Neural cell (in vitro differentiated cells): ENCODE data around the gene LMO1. TPM values are rescaled to one million over a fixed set of nuclear protein-coding genes. Genes with fewer than 3 reads are reported as not detected.

Experiments used
- H2AFZ ChIP-seq: fragments of 200-600, 300-800 bp; sonication (generic), shearing (Covaris generic); 2 replicates; pipeline ENCODE4 v1.6.0; 2014; ENCODE audit warnings: low read depth, mild to moderate bottlenecking, antibody characterized with exemption, low read length, moderate library complexity
- H3F3A ChIP-seq: fragments of 200-600 bp; shearing (Covaris generic); 2 replicates; pipeline ENCODE4 v1.6.1; 2016; ENCODE audit warnings: mild to moderate bottlenecking, moderate library complexity, mixed read lengths, antibody characterized with exemption, low read length; ENCODE audit not compliant: insufficient read depth, poor library complexity, severe bottlenecking
- H3K27ac ChIP-seq: fragments of 200-600, 300-800 bp; sonication (generic), shearing (Covaris generic); 2 replicates; pipeline ENCODE4 v1.5.1; 2014; ENCODE audit warnings: mild to moderate bottlenecking, low read length, moderate library complexity
- H3K27me3 ChIP-seq: fragments of 300-800, 200-600 bp; sonication (generic), shearing (Covaris generic); 2 replicates; pipeline ENCODE4 v1.6.0; 2014; ENCODE audit warnings: mild to moderate bottlenecking, low read depth, low read length, moderate library complexity; ENCODE audit not compliant: insufficient read depth
- H3K36me3 ChIP-seq: fragments of 300-800, 200-600 bp; sonication (generic), shearing (Covaris generic); 2 replicates; pipeline ENCODE4 v1.5.1; 2014; ENCODE audit warnings: mild to moderate bottlenecking, antibody characterized with exemption, low read length, moderate library complexity; ENCODE audit not compliant: insufficient read depth
- H3K4me2 ChIP-seq: fragments of 300-800, 200-600 bp; sonication (generic), shearing (Covaris generic); 2 replicates; pipeline ENCODE4 v1.6.0; 2014; ENCODE audit warnings: mild to moderate bottlenecking, low read length
- H3K4me3 ChIP-seq: fragments of 300-800, 200-600 bp; sonication (generic), shearing (Covaris generic); 2 replicates; pipeline ENCODE4 v1.5.1; 2014; ENCODE audit warnings: mild to moderate bottlenecking, low read length, moderate library complexity
- H3K79me2 ChIP-seq: fragments of 200-600 bp; shearing (Covaris generic); replicated peaks from 2 replicates; pipeline ENCODE4 v1.6.0; 2014; ENCODE audit warnings: mild to moderate bottlenecking, low read length, moderate library complexity; ENCODE audit not compliant: insufficient read depth
- H3K9ac ChIP-seq: fragments of 300-800, 200-600 bp; sonication (generic), shearing (Covaris generic); 2 replicates; pipeline ENCODE4 v1.6.1; 2016; ENCODE audit warnings: mild to moderate bottlenecking, low read length, mixed read lengths
- H3K9me2 ChIP-seq: fragments of 200-600 bp; shearing (Covaris generic); 2 replicates; pipeline ENCODE4 v1.6.1; 2016; ENCODE audit warnings: mild to moderate bottlenecking, low read length, mixed read lengths; ENCODE audit not compliant: insufficient read depth
- H3K9me3 ChIP-seq: fragments of 200-600, 300-800 bp; sonication (generic), shearing (Covaris generic); 2 replicates; pipeline ENCODE4 v1.6.1; 2016; ENCODE audit warnings: mild to moderate bottlenecking, mixed run types, low read length, moderate library complexity, mixed read lengths
- H4K20me1 ChIP-seq: fragments of 200-600 bp; shearing (Covaris generic); 2 replicates; pipeline ENCODE4 v1.6.1; 2016; ENCODE audit warnings: mild to moderate bottlenecking, mixed run types; ENCODE audit not compliant: insufficient read depth
- EP300 ChIP-seq: fragments of 450-650 bp; conservative IDR thresholded peaks from 2 replicates; pipeline ENCODE4 v1.6.1; 2014; ENCODE audit warnings: antibody characterized with exemption, mild to moderate bottlenecking, moderate library complexity; ENCODE audit not compliant: poor library complexity, severe bottlenecking
- EZH2 ChIP-seq: fragments of 200-600, 300-800 bp; shearing (Covaris generic), sonication (generic); IDR thresholded peaks from 2 replicates; pipeline ENCODE4 v1.6.1; 2014; ENCODE audit warnings: antibody characterized with exemption, low read length, borderline replicate concordance, mild to moderate bottlenecking; ENCODE audit not compliant: insufficient read depth, poor library complexity, severe bottlenecking
- MXI1 ChIP-seq: fragments of 450-650 bp; conservative IDR thresholded peaks from 2 replicates; pipeline ENCODE4 v1.6.1; 2014; ENCODE audit warnings: antibody characterized with exemption, mild to moderate bottlenecking; ENCODE audit not compliant: poor library complexity, severe bottlenecking
- POLR2AphosphoS5 ChIP-seq: IDR thresholded peaks from 2 replicates; pipeline ENCODE4 v1.6.1; 2012
- RAD21 ChIP-seq: fragments of 450-650 bp; conservative IDR thresholded peaks from 2 replicates; pipeline ENCODE4 v1.6.1; 2014; ENCODE audit warnings: antibody characterized with exemption, mild to moderate bottlenecking, moderate library complexity
- REST ChIP-seq: IDR thresholded peaks from 2 replicates; pipeline ENCODE4 v1.6.1; 2012; ENCODE audit warnings: borderline replicate concordance
- SMC3 ChIP-seq: fragments of 450-650 bp; conservative IDR thresholded peaks from 2 replicates; pipeline ENCODE4 v1.6.1; 2014; ENCODE audit warnings: antibody characterized with exemption, mild to moderate bottlenecking, moderate library complexity; ENCODE audit not compliant: poor library complexity
- TAF1 ChIP-seq: IDR thresholded peaks from 2 replicates; pipeline ENCODE4 v1.6.1; 2012; ENCODE audit warnings: low read depth
- polyA plus RNA-seq: library from polyadenylated mRNA; depleted of rRNA; stranded (reverse); fragments of >200 nt; gene quantifications from 2 replicates; pipeline ENCODE4 v1.2.3, GENCODE V29; 2014
- TF ChIP-seq, protein P1 (sequence below): fragments of 450-650 bp; IDR thresholded peaks from 2 replicates; pipeline ENCODE4 v1.5.1; 2014; ENCODE audit warnings: antibody characterized with exemption, mild to moderate bottlenecking, moderate library complexity; ENCODE audit not compliant: poor library complexity, severe bottlenecking

LMO1 gene
- polyA plus RNA-seq, 1 donor from 2014 or later: 4.4 TPM

DNA sequence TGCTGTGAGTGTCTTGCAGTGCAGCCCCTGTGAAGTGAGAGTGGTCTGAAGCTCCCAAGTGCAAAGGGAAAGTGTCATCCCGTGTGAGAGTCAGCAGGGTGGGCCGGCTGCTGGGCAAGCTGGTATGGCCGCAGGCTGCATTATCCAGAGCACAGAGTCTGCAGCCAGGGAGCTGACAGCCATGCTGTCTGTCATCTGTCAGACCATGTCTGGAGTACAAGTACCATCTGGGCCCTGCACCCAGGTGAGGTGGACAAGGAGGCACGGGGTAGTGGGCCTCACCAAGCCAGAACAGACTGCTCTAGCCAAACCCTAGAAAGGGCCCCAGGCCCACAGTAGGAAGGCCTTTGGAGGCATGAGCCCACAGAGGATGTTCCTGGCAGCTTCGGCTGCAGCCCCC, 20.2 kb downstream of the LMO1 start:
- no peak overlapping the region for H3K4me3 ChIP-seq
- H4K20me1 ChIP-seq: no peaks in the 10 kb centered on the region
- no peak overlapping the region for H3K27ac ChIP-seq
- no peak overlapping the region for H3K9ac ChIP-seq
- no peak for TF ChIP-seq RAD21
- no peak for TF ChIP-seq POLR2AphosphoS5
- no peak for TF ChIP-seq TAF1
- TF ChIP-seq EP300: no peak
- TF ChIP-seq EZH2: no peak
- no peak for TF ChIP-seq REST
- no peak for TF ChIP-seq MXI1
- TF ChIP-seq, protein P1, sequence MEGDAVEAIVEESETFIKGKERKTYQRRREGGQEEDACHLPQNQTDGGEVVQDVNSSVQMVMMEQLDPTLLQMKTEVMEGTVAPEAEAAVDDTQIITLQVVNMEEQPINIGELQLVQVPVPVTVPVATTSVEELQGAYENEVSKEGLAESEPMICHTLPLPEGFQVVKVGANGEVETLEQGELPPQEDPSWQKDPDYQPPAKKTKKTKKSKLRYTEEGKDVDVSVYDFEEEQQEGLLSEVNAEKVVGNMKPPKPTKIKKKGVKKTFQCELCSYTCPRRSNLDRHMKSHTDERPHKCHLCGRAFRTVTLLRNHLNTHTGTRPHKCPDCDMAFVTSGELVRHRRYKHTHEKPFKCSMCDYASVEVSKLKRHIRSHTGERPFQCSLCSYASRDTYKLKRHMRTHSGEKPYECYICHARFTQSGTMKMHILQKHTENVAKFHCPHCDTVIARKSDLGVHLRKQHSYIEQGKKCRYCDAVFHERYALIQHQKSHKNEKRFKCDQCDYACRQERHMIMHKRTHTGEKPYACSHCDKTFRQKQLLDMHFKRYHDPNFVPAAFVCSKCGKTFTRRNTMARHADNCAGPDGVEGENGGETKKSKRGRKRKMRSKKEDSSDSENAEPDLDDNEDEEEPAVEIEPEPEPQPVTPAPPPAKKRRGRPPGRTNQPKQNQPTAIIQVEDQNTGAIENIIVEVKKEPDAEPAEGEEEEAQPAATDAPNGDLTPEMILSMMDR: no peak
- TF ChIP-seq SMC3: no peak
- H2AFZ ChIP-seq: no peak overlapping the region
- H3F3A ChIP-seq: no peaks in the 10 kb centered on the region
- no peaks in the 10 kb centered on the region for H3K27me3 ChIP-seq
- H3K9me3 ChIP-seq: no peaks in the 10 kb centered on the region
- no peaks in the 10 kb centered on the region for H3K36me3 ChIP-seq
- H3K4me2 ChIP-seq: no peak overlapping the region
- H3K79me2 ChIP-seq: peaks cover 5% of the 10 kb centered on the region
- H3K9me2 ChIP-seq: no peaks in the 10 kb centered on the region

GRCh38 chr11:8242499-8243280, 21.0 kb downstream of the LMO1 start:
- H3K4me2 ChIP-seq: no peak overlapping the region
- H3F3A ChIP-seq: no peaks in the 10 kb centered on the region
- H3K79me2 ChIP-seq: peaks cover 5% of the 10 kb centered on the region
- no peak overlapping the region for H3K27ac ChIP-seq
- no peaks in the 10 kb centered on the region for H3K9me2 ChIP-seq
- no peaks in the 10 kb centered on the region for H4K20me1 ChIP-seq
- no peak overlapping the region for H3K9ac ChIP-seq
- H3K4me3 ChIP-seq: no peak overlapping the region
- no peak overlapping the region for H2AFZ ChIP-seq
- H3K36me3 ChIP-seq: no peaks in the 10 kb centered on the region
- no peaks in the 10 kb centered on the region for H3K9me3 ChIP-seq
- H3K27me3 ChIP-seq: no peaks in the 10 kb centered on the region
- TF ChIP-seq EP300: no peak
- TF ChIP-seq EZH2: no peak
- TF ChIP-seq SMC3: no peak
- TF ChIP-seq, protein P1: no peak
- TF ChIP-seq RAD21: no peak
- TF ChIP-seq REST: no peak
- TF ChIP-seq MXI1: no peak
- TF ChIP-seq TAF1: no peak
- no peak for TF ChIP-seq POLR2AphosphoS5
